ENCODE measurements around the gene GORASP1.

Gene GORASP1

GRCh38 chr3:39150803-39151631, 43.6 kb upstream of the GORASP1 start (continued):
- TF ChIP-seq, protein P1, sequence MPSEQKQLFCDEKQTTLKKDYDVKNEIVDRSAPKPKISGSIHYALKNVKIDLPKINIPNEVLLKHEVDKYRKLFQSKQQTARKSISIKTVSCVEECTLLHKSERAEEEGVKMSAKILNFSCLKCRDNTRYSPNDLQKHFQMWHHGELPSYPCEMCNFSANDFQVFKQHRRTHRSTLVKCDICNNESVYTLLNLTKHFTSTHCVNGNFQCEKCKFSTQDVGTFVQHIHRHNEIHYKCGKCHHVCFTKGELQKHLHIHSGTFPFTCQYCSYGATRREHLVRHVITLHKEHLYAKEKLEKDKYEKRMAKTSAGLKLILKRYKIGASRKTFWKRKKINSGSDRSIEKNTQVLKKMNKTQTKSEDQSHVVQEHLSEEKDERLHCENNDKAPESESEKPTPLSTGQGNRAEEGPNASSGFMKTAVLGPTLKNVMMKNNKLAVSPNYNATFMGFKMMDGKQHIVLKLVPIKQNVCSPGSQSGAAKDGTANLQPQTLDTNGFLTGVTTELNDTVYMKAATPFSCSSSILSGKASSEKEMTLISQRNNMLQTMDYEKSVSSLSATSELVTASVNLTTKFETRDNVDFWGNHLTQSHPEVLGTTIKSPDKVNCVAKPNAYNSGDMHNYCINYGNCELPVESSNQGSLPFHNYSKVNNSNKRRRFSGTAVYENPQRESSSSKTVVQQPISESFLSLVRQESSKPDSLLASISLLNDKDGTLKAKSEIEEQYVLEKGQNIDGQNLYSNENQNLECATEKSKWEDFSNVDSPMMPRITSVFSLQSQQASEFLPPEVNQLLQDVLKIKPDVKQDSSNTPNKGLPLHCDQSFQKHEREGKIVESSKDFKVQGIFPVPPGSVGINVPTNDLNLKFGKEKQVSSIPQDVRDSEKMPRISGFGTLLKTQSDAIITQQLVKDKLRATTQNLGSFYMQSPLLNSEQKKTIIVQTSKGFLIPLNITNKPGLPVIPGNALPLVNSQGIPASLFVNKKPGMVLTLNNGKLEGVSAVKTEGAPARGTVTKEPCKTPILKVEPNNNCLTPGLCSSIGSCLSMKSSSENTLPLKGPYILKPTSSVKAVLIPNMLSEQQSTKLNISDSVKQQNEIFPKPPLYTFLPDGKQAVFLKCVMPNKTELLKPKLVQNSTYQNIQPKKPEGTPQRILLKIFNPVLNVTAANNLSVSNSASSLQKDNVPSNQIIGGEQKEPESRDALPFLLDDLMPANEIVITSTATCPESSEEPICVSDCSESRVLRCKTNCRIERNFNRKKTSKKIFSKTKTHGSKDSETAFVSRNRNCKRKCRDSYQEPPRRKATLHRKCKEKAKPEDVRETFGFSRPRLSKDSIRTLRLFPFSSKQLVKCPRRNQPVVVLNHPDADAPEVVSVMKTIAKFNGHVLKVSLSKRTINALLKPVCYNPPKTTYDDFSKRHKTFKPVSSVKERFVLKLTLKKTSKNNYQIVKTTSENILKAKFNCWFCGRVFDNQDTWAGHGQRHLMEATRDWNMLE (tag by site-specific recombination; conservative IDR thresholded peaks at IDR 0.05; ENCODE audit: low read depth): no peak
- TF ChIP-seq YY1 (tag by site-specific recombination; IDR thresholded peaks at IDR 0.05): no peak
- TF ChIP-seq ZNF169 (tag by site-specific recombination; IDR thresholded peaks at IDR 0.05): no peak
- TF ChIP-seq ZNF449 (tag by site-specific recombination; IDR thresholded peaks at IDR 0.05): no peak
- no peak for TF ChIP-seq ZNF248 (tag by site-specific recombination; IDR thresholded peaks at IDR 0.05)
- TF ChIP-seq, protein P2, sequence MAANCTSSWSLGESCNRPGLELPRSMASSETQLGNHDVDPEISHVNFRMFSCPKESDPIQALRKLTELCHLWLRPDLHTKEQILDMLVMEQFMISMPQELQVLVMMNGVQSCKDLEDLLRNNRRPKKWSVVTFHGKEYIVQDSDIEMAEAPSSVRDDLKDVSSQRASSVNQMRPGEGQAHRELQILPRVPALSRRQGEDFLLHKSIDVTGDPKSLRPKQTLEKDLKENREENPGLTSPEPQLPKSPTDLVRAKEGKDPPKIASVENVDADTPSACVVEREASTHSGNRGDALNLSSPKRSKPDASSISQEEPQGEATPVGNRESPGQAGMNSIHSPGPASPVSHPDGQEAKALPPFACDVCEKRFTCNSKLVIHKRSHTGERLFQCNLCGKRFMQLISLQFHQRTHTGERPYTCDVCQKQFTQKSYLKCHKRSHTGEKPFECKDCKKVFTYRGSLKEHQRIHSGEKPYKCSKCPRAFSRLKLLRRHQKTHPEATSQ (tag by site-specific recombination; IDR thresholded peaks at IDR 0.05): no peak
- no peak for TF ChIP-seq ZNF514 (tag by site-specific recombination; IDR thresholded peaks at IDR 0.05)
- no peak for TF ChIP-seq ZNF114 (tag by site-specific recombination; IDR thresholded peaks at IDR 0.05)
- TF ChIP-seq INSM2 (tag by site-specific recombination; IDR thresholded peaks at IDR 0.05): no peak
- TF ChIP-seq, protein P3, sequence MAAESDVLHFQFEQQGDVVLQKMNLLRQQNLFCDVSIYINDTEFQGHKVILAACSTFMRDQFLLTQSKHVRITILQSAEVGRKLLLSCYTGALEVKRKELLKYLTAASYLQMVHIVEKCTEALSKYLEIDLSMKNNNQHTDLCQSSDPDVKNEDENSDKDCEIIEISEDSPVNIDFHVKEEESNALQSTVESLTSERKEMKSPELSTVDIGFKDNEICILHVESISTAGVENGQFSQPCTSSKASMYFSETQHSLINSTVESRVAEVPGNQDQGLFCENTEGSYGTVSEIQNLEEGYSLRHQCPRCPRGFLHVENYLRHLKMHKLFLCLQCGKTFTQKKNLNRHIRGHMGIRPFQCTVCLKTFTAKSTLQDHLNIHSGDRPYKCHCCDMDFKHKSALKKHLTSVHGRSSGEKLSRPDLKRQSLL (tag by site-specific recombination; IDR thresholded peaks at IDR 0.05): no peak
- no peak for TF ChIP-seq ZNF76 (tag by site-specific recombination; IDR thresholded peaks at IDR 0.05; ENCODE audit: borderline replicate concordance, low read depth)
- TF ChIP-seq, protein P4, sequence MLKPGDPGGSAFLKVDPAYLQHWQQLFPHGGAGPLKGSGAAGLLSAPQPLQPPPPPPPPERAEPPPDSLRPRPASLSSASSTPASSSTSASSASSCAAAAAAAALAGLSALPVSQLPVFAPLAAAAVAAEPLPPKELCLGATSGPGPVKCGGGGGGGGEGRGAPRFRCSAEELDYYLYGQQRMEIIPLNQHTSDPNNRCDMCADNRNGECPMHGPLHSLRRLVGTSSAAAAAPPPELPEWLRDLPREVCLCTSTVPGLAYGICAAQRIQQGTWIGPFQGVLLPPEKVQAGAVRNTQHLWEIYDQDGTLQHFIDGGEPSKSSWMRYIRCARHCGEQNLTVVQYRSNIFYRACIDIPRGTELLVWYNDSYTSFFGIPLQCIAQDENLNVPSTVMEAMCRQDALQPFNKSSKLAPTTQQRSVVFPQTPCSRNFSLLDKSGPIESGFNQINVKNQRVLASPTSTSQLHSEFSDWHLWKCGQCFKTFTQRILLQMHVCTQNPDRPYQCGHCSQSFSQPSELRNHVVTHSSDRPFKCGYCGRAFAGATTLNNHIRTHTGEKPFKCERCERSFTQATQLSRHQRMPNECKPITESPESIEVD (tag by site-specific recombination; IDR thresholded peaks at IDR 0.05): peak; percentile 59; the same call in 1 of the 2 replicates
- TF ChIP-seq RBAK (tag by site-specific recombination; IDR thresholded peaks at IDR 0.05): no peak
- no peak for TF ChIP-seq ZNF585B (tag by site-specific recombination; IDR thresholded peaks at IDR 0.05)
- no peak for TF ChIP-seq ZNF561 (tag by site-specific recombination; IDR thresholded peaks at IDR 0.05; ENCODE audit: borderline replicate concordance)
- peak; percentile 37; the same call in 1 of the 2 replicates for TF ChIP-seq ZNF629 (tag by site-specific recombination; IDR thresholded peaks at IDR 0.05)
- TF ChIP-seq ZBTB44 (tag by site-specific recombination; IDR thresholded peaks at IDR 0.05): no peak
- TF ChIP-seq ZNF138 (tag by site-specific recombination; IDR thresholded peaks at IDR 0.05; ENCODE audit: borderline replicate concordance): no peak
- no peak for TF ChIP-seq ZNF302 (tag by site-specific recombination; IDR thresholded peaks at IDR 0.05; ENCODE audit: low read depth)
- peak; percentile 76 for TF ChIP-seq ZNF341 (tag by site-specific recombination; IDR thresholded peaks at IDR 0.05; ENCODE audit: low read depth)
- no peak for TF ChIP-seq ZNF677 (tag by site-specific recombination; IDR thresholded peaks at IDR 0.05)
- TF ChIP-seq TCF7L2 (IDR thresholded peaks at IDR 0.05; ENCODE audit: borderline replicate concordance, low read depth, low read length): no peak
- no peak for TF ChIP-seq ZFP41 (tag by site-specific recombination; IDR thresholded peaks at IDR 0.05; ENCODE audit: borderline replicate concordance)
- peak; percentile 50; the same call in 1 of the 2 replicates for TF ChIP-seq TRIM28 (IDR thresholded peaks at IDR 0.05; ENCODE audit: borderline replicate concordance, low read length)
- TF ChIP-seq ZNF354C (tag by site-specific recombination; IDR thresholded peaks at IDR 0.05; ENCODE audit: borderline replicate concordance, low read depth): no peak
